Measurements from ENCODE around the gene GPAT3.
"Not testable (repeated sequence)": the region's sequence is repeated elsewhere in the genome, so short reads cannot be mapped to it uniquely, and the experiment has no call there.

Gene GPAT3

GRCh38 chr4:83605210-83605609 is 69.3 kb downstream of the GPAT3 start:
- no peak for DNase-seq

GRCh38 chr4:83605744-83606172 is 69.8 kb downstream of the GPAT3 start:
- DNase-seq: no peak

DNA sequence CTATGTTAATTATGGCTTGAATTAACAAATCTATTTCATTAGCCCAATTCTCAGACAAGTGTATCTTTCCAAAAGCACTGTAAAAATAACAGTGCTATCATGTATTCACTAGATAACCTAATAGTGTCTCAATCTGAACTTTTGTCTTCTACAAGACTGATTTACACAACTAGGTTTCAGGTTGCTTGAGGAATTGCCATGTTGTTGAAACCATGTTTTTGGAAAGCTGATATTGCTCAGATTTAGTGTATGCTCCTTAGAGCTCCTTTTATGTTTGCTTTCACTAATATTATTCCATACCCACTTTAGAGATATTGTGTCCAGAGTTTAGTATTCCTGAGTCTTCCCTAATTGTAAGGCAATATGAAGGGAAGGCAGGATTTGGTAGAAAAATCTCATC is 70.6 kb downstream of the GPAT3 start:
- DNase-seq: no peak

DNA sequence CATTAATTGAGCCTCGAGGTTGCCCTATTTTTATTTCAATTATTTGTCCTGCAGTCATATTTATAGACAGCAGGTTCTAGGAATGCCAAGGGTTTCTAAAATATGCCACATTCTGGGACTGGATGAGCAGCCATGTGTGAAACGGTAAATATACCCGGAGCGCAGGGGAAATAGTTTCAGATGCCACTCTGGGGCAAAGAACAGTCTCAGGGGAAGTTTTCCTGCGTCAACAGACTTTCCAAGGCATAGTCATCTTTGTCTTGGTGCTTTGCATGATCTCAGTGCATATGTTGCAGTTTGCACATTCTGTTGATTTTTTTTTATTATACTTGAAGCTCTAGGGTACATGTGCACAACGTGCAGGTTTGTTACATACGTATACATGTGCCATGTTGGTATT is 71.0 kb downstream of the GPAT3 start:
- DNase-seq: no peak

GRCh38 chr4:83609365-83609764 is 73.5 kb downstream of the GPAT3 start:
- no peak for DNase-seq

DNA sequence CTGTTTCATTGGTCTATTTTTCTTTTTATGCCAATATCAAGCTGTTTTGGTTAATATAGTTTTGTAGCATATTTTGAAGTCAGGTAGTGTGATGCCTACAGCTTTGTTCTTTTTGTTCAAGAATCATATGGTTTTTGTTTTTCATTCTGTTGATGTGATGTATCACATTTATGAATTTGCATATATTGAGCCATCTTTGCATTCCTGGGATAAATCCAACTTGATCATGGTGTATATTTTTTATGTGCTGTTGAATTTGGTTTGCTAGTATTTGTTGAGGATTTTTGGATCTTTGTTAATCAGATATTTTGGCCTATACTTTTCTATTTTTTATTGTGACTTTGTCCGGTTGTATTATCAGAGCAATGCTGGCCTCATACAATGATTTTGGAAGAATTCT is 74.8 kb downstream of the GPAT3 start:
- no peak for DNase-seq

DNA sequence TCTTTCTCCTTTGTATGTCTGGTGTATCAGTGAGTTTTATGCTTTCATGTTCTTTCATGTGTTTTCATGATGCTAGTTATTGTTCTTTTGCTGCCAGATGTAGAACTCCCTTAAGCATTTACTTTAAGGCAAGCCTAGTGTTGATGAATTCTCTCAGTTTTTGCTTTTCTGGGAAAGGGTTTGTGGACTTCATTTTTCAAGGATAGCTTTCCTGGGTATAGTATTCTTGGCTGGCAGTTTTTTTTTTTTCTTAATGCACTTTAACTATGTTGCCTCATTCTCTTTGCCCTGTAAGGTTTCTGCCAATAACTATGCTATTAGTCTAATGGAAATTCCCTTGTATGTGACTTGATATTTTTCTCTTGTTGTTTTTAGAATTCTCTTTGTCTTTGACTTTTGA is 77.1 kb downstream of the GPAT3 start:
- DNase-seq: no peak

- DNase-seq: no peak
Measured at GRCh38 chr4:83613994-83614393, 78.1 kb downstream of the GPAT3 start.

DNA sequence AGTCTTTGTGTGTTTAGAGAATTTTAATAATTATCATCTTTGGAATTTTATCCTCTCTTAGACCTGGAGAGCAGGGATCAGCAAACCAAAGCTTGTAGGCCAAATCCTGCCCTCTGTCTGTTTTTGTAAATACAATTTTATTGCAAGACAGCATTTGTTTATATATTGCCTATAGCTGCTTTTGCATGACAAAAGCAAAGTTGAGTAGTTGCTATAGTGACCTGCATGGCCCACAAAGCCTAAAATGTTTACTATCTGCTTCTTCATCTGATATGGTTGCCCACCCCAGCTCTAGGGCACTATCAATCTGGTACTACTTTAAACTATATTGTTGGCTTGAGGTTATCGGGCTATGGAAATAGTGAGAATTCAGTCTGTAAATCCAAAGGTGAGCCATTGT is 80.3 kb downstream of the GPAT3 start:
- no peak for DNase-seq

DNA sequence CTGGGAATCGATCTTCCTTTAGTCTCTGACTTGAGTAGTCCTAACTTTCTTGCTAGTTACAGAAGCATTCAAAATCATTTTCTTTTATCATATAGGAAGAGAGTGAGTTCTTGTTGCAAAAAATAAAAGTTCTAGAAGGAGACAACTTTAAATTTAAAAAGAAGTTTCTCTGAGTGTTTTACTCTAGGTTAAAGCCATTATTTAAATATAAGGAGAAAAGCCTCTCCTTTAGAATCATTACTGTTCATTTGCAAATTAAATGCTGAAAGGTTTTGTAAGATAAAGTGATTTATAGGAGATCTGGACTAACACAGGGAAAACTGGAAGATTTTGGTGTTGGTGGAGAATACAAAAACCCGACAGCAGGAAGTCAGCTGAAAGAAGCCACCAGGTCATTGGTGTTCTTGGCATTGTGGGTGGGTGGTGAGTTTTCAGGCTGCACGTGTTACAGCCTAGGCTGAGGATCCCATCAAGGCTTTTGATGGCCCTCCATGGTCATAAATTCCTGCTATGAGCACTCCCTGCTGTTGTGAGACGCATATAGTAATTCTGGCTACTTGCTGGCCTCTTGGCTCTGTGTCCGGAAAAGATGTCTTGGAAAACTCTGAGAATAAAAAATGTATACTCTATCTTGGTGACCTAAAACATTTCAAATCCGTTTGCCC is 81.6 kb downstream of the GPAT3 start:
- no peak for DNase-seq

GRCh38 chr4:83618431-83618830 is 82.5 kb downstream of the GPAT3 start:
- DNase-seq: no peak

DNA sequence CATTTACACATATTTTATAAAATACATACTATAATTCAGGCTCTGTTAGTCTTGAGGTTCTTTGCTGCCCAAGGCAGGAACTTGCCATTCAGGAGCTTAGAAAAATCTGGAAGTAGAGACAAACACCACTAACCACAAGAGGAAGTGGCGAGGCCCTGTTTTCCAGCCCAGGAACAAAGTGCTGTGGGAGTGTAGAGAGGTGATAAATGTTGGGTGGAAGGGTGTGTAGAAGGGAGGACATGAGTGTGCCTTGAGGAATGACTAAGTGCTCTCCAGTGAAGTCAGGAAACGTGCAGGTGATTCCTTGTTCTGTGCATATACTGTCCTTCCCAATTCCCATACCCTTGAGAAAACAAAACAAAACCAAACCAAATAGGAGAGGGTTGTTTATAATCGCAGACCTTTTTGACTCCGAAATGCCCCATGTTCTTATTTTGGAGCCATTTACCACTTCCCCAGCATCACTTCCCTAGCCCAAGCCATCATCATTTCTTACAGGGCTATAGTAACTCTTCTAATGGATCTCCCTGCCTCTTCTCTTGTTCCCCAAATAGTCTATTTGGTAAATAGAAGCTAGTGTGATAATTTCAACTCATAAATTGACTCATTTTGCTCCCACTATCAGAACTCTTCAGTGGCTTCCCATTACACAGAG is 83.2 kb downstream of the GPAT3 start:
- DNase-seq: no peak

GRCh38 chr4:83622127-83622526 is 86.2 kb downstream of the GPAT3 start:
- not testable (repeated sequence) for DNase-seq

- DNase-seq: no peak
Measured at GRCh38 chr4:83625821-83626220, 89.9 kb downstream of the GPAT3 start.

DNA sequence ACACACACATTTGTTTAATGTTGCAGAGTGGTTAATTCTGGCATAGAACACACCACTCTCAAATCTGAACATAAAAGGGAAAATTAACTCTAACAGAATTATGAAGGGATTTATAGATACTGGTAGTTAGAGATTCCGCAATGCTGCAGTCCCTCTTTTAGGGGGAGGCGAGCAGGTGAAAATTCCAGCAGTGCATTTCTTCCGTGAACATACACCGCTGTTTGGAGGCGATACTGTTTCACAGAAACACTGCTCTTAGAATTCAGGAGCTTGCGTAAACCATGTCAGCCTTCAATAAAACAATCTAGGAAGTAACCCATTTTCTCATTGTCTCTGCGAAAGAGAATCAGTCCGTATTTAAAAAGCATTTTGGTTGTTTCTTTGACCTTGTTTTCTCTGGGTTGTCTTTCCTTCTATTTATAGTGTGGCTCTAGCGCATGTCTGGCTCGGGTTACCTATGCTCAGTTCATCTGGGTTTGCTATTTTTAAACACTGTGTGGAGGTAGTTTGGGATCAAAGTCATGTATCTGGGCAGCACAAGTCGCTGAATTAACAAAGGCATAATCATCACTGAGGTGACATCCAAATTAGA is 90.4 kb downstream of the GPAT3 start:
- no peak for DNase-seq

DNA sequence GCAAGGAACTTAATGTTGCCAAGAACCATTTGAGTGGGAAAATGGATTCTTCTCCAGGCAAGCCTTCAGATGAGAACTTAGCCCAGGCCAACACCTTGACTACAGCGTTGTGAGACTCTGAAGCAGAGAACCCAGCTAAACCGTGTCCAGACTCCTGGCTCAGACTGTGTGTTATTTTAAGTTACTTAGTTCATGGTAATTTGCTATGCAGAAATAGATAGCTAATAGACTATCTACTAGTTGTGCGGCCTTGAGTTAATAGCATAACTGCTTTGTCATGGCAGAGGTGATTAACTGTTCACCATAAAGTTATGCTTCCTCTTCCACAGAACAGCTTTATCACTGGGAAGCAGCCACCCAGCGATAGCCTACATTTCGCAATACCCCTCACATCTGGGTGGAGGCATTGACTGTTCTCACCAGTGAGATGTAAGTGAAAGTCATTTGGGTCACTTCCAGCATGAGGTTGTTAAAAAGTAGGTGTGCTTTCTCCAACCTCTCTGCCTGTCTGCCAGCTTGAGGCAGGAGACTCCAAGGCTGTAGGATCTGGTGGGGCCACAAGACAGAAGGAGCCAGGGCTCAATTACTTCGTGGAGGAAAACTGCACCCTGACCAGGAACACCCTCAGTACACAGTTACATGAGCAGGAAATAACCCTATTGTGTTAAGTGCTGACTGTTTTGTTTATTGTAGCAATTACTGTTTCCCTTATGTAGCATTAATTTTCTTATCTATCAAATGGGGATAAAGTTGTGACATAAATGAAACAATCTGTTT is 94.2 kb downstream of the GPAT3 start:
- no peak for DNase-seq

GRCh38 chr4:83631066-83631465 is 95.2 kb downstream of the GPAT3 start:
- no peak for DNase-seq

DNA sequence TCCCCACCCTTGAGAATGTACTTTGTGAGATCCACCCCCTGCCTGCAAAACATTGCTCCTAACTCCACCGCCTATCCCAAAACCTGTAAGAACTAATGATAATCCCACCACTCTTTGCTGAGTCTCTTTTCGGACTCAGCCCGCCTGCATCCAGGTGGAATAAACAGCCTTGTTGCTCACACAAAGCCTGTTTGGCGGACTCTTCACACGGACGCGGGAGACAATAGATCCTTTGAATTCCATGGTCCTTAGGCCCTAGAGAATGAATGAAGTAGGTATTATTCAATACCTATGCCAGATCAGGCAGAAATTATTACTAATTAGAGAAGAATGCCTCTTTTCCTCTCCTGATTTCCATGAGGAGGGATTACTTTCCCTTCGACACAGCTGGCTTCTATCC is 101.0 kb downstream of the GPAT3 start:
- no peak for DNase-seq

- peak; percentile 10 for DNase-seq
Measured at GRCh38 chr4:83639849-83640493, 104.1 kb downstream of the GPAT3 start.

GRCh38 chr4:83643036-83643435 is 107.1 kb downstream of the GPAT3 start:
- no peak for DNase-seq

- peak; percentile 5 for DNase-seq
Measured at GRCh38 chr4:83644677-83645659, 109.1 kb downstream of the GPAT3 start.

All from NCI-H2081 treated with DMSO at 0.1 percent for 48 hours (cell line).